HG03066 (cell line): ENCODE data around the gene GRHL1.

Source experiments
- ATAC-seq: cut with Tn5 transposase; IDR thresholded peaks from one replicate; pipeline ENCODE4 v1.9.1; 2021; ENCODE audit warnings: low read depth; ENCODE audit not compliant: unreplicated experiment

GRHL1 gene

GRCh38 chr2:9971105-9971818 lies 19.8 kb downstream of the GRHL1 start:
- no peak for ATAC-seq

GRCh38 chr2:9971890-9972289 lies 20.4 kb downstream of the GRHL1 start:
- no peak for ATAC-seq

GRCh38 chr2:9972621-9973479 lies 21.4 kb downstream of the GRHL1 start:
- ATAC-seq, result no peak

GRCh38 chr2:9973690-9974089 lies 22.2 kb downstream of the GRHL1 start:
- no peak for ATAC-seq

- no peak for ATAC-seq
Measured at GRCh38 chr2:9974343-9974742, 22.9 kb downstream of the GRHL1 start.

GRCh38 chr2:9975328-9975727 lies 23.8 kb downstream of the GRHL1 start:
- ATAC-seq, result no peak

DNA sequence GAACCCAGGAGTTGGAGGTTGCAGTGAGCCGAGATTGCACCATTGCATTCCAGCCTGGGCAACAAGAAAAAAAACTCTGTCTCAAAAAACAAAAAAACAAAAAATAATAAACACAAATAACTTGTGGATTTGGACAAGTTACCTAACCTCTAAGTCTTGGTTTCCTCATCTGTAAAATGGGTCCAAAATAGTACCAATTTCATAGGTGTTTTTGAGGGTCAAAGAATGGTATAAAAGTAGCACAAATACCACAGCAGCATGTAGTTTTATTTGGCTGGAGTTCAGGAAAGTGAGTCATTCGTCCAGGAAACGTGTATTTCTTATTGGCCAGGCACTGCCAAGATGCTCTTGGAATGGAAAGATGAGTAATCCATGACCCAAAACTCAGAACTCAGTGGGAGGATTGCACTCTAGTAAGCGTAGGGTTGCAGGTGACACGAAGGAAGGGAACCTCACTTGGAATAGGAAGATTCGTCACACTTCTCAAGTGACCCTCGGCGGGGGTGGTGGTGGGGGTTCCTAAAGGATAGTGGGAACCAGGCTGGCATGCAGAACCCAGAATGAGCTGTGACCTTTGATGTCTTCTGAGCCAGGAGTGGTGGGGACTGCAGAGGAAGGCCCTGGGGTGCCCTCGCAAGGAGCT lies 24.4 kb downstream of the GRHL1 start:
- no peak for ATAC-seq

GRCh38 chr2:9979977-9980376 lies 28.5 kb downstream of the GRHL1 start:
- no peak for ATAC-seq

DNA sequence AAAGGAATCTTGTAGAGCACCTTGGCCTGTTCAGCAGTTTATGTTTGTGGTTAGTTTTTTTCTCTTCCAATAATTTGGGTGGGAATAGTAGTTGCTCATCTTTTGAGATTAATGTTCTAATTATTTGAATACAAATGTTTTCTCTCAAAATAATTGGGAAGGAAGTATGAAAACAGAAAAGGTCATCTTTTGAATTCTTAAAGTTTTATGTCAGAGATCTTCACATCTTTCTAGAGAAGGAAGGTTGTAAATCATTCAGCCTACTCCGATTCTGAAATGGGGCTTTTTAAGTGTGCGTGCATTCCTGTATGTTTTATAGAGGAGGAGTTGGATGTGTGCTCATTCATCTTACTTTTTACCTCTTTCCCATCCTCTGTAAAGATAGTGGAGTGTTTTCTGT lies 29.0 kb downstream of the GRHL1 start:
- no peak for ATAC-seq

DNA sequence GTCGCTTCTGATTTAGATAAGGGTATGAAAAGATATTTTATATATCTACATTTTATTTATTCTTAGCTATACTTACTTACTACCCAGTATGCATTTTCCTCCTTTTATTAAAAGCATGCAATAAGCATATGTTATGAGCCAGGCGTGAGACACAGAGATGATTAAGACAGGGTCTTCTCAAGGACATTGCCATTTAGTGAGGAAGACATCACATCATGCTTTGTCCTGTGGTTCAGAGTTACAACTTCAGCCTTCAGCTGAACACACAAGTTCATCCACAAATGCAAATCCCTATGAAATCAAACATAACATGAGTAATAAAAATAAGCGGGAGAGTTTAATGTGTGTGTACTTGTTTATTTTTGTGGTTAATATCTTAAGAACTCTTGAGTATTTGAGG lies 30.2 kb downstream of the GRHL1 start:
- ATAC-seq, result no peak

GRCh38 chr2:9982248-9982647 lies 30.8 kb downstream of the GRHL1 start:
- no peak for ATAC-seq

DNA sequence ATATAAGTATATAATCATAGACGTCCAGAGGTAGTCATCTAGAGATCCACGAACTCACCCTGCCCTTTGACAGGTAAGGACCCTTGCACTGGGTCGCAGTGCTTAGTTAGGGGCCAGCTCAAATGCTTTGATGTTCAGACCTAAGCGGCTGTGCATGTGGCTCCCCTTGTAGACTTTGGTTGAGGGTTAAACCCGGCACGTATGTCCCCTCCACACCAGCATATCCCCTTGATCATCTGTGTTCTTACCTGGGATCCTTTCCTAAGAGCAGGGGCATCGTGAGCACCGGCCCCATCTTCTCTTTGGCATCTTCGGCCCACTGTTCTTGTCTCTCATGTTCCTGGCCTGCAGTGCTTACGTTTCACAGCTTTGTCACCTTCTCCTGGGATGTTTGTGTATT lies 31.4 kb downstream of the GRHL1 start:
- ATAC-seq, result no peak

GRCh38 chr2:9983401-9984216 lies 32.1 kb downstream of the GRHL1 start:
- no peak for ATAC-seq

- ATAC-seq, result no peak
Measured at GRCh38 chr2:9984217-9984739, 32.8 kb downstream of the GRHL1 start.

- ATAC-seq, result no peak
Measured at GRCh38 chr2:9984871-9985480, 33.5 kb downstream of the GRHL1 start.

GRCh38 chr2:9985531-9986328 lies 34.2 kb downstream of the GRHL1 start:
- ATAC-seq, result no peak

- no peak for ATAC-seq
Measured at GRCh38 chr2:9988320-9988719, 36.8 kb downstream of the GRHL1 start.

GRCh38 chr2:9990736-9991135 lies 39.2 kb downstream of the GRHL1 start:
- ATAC-seq, result no peak

DNA sequence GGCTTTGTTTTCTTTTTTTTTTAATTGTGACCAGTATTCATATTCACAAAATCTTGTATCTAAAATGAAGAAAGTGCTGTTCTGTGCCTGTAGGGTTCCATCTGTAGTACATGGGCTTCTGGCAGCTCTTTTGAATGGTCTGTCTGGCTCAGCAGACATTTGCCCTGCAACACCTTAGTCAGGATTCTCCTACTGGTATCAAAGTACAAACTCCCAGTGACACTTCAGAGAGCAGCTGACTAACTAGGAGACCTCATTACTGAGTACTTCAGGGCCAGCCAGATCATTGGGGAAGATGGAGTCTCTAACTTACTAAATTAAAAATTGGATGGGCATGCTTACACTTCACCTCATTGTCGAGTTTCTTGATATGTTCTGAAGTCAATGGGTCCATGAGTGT lies 39.7 kb downstream of the GRHL1 start:
- ATAC-seq, result no peak
